Measurements from ENCODE around the gene AGFG2.
A peak's percentile ranks its signal among the peaks of the same experiment; 100 is the strongest.

Gene AGFG2

GRCh38 chr7:100584683-100585510 lies 45.9 kb downstream of the AGFG2 start (continued):
- TF ChIP-seq ZNF292 (tag by site-specific recombination; IDR thresholded peaks at IDR 0.05; ENCODE audit: borderline replicate concordance, low read depth) (0 out of 2 replicates have a peak, but pooled peaks have one; percentile 5), ZNF302 (tag by site-specific recombination; IDR thresholded peaks at IDR 0.05; ENCODE audit: low read depth) (no peak), ZNF785 (tag by site-specific recombination; IDR thresholded peaks at IDR 0.05) (no peak), ZFHX2 (tag by site-specific recombination; conservative IDR thresholded peaks at IDR 0.05) (peak; percentile 45), ZNF629 (tag by site-specific recombination; IDR thresholded peaks at IDR 0.05) (peak; percentile 99), PRDM10 (tag by site-specific recombination; IDR thresholded peaks at IDR 0.05) (peak; percentile 63), ZBTB48 (tag by site-specific recombination; IDR thresholded peaks at IDR 0.05) (peak; percentile 90; the same call in 1 of the 2 replicates), ZNF664 (tag by site-specific recombination; IDR thresholded peaks at IDR 0.05) (no peak), ZFP3 (tag by site-specific recombination; IDR thresholded peaks at IDR 0.05; ENCODE audit: low read depth) (no peak), ZNF341 (tag by site-specific recombination; IDR thresholded peaks at IDR 0.05; ENCODE audit: low read depth) (peak; percentile 90), PRDM6 (tag by site-specific recombination; IDR thresholded peaks at IDR 0.05) (no peak), ZNF623 (tag by site-specific recombination; IDR thresholded peaks at IDR 0.05) (no peak), ZNF621 (tag by site-specific recombination; IDR thresholded peaks at IDR 0.05) (no peak), ZBTB17 (tag by site-specific recombination; IDR thresholded peaks at IDR 0.05) (peak; percentile 43; the same call in 1 of the 2 replicates), ZNF600 (tag by site-specific recombination; IDR thresholded peaks at IDR 0.05) (peak; percentile 44; the same call in 1 of the 2 replicates), ZNF354C (tag by site-specific recombination; IDR thresholded peaks at IDR 0.05; ENCODE audit: borderline replicate concordance, low read depth) (no peak), ZNF16 (tag by site-specific recombination; IDR thresholded peaks at IDR 0.05; ENCODE audit: low read depth) (no peak), ZNF366 (tag by site-specific recombination; conservative IDR thresholded peaks at IDR 0.05) (peak; percentile 73), ZNF223 (tag by site-specific recombination; IDR thresholded peaks at IDR 0.05) (no peak), HIC1 (tag by site-specific recombination; IDR thresholded peaks at IDR 0.05) (no peak), SP7 (tag by site-specific recombination; IDR thresholded peaks at IDR 0.05) (peak; percentile 45), ZNF24 (tag by site-specific recombination; IDR thresholded peaks at IDR 0.05) (no peak), ZNF248 (tag by site-specific recombination; IDR thresholded peaks at IDR 0.05) (no peak), ZBTB21 (tag by site-specific recombination; IDR thresholded peaks at IDR 0.05) (peak; percentile 99), GLIS1 (tag by site-specific recombination; IDR thresholded peaks at IDR 0.05) (peak; percentile 83), ZNF777 (tag by site-specific recombination; IDR thresholded peaks at IDR 0.05; ENCODE audit: borderline replicate concordance) (no peak), SP2 (tag by site-specific recombination; IDR thresholded peaks at IDR 0.05) (peak; percentile 82), PATZ1 (tag by site-specific recombination; IDR thresholded peaks at IDR 0.05) (peak; percentile 14; the same call in 1 of the 2 replicates), ZNF560 (tag by site-specific recombination; IDR thresholded peaks at IDR 0.05; ENCODE audit: borderline replicate concordance) (no peak)
- TF ChIP-seq, protein P1, sequence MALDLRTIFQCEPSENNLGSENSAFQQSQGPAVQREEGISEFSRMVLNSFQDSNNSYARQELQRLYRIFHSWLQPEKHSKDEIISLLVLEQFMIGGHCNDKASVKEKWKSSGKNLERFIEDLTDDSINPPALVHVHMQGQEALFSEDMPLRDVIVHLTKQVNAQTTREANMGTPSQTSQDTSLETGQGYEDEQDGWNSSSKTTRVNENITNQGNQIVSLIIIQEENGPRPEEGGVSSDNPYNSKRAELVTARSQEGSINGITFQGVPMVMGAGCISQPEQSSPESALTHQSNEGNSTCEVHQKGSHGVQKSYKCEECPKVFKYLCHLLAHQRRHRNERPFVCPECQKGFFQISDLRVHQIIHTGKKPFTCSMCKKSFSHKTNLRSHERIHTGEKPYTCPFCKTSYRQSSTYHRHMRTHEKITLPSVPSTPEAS (tag by site-specific recombination; IDR thresholded peaks at IDR 0.05) = no peak
